HEK293 (cell line): ENCODE measurements around the gene ZER1.

ENCODE experiments used
- GLI2 ChIP-seq: fragments of 450-650 bp; formaldehyde crosslinking; IDR thresholded peaks from 2 replicates; pipeline ENCODE4; 2017; ENCODE audit warnings: missing biosample characterization, missing genetic modification characterization, low read depth, borderline replicate concordance
- GLI4 ChIP-seq: fragments of 450-650 bp; formaldehyde crosslinking; IDR thresholded peaks from 2 replicates; pipeline ENCODE4 v1.5.1; 2016; ENCODE audit warnings: missing biosample characterization, missing genetic modification characterization
- GLIS2 ChIP-seq: fragments of 450-650 bp; formaldehyde crosslinking; IDR thresholded peaks from 2 replicates; pipeline ENCODE4 v1.5.1; 2016; ENCODE audit warnings: missing biosample characterization, missing genetic modification characterization
- HOXC10 ChIP-seq: sonication (generic); formaldehyde crosslinking; IDR thresholded peaks from 2 replicates; pipeline ENCODE4 v1.8.1; 2023; ENCODE audit warnings: mild to moderate bottlenecking, missing genetic modification reagents
- IKZF3 ChIP-seq: fragments of 450-650 bp; IDR thresholded peaks from 2 replicates; pipeline ENCODE4 v1.5.0; 2018; ENCODE audit warnings: missing biosample characterization, mild to moderate bottlenecking, missing genetic modification characterization, moderate library complexity
- KLF10 ChIP-seq: fragments of 450-650 bp; IDR thresholded peaks from 2 replicates; pipeline ENCODE4 v1.5.1; 2018; ENCODE audit warnings: missing biosample characterization, mild to moderate bottlenecking, missing genetic modification characterization
- KLF16 ChIP-seq: fragments of 450-650 bp; formaldehyde crosslinking; IDR thresholded peaks from 2 replicates; pipeline ENCODE4 v1.5.1; 2017; ENCODE audit warnings: missing biosample characterization, missing genetic modification characterization
- SP3 ChIP-seq: fragments of 450-650 bp; formaldehyde crosslinking; IDR thresholded peaks from 2 replicates; pipeline ENCODE4 v1.5.1; 2016; ENCODE audit warnings: missing biosample characterization, missing genetic modification characterization
- SP7 ChIP-seq: fragments of 450-650 bp; formaldehyde crosslinking; IDR thresholded peaks from 2 replicates; pipeline ENCODE4 v1.5.1; 2016; ENCODE audit warnings: missing biosample characterization, missing genetic modification characterization
- ZBTB17 ChIP-seq: fragments of 450-650 bp; formaldehyde crosslinking; IDR thresholded peaks from 2 replicates; pipeline ENCODE4 v1.5.1; 2016; ENCODE audit warnings: missing biosample characterization, missing genetic modification characterization
- ZBTB48 ChIP-seq: fragments of 450-650 bp; formaldehyde crosslinking; IDR thresholded peaks from 2 replicates; pipeline ENCODE4 v1.5.1; 2016; ENCODE audit warnings: missing biosample characterization, missing genetic modification characterization
- ZEB2 ChIP-seq: fragments of 450-650 bp; formaldehyde crosslinking; IDR thresholded peaks from 2 replicates; pipeline ENCODE4 v1.5.1; 2016; ENCODE audit warnings: missing biosample characterization, missing genetic modification characterization
- ZFP69B ChIP-seq: fragments of 450-650 bp; formaldehyde crosslinking; IDR thresholded peaks from 2 replicates; pipeline ENCODE4 v1.5.1; 2016; ENCODE audit warnings: missing biosample characterization, missing genetic modification characterization
- ZNF335 ChIP-seq: fragments of 450-650 bp; formaldehyde crosslinking; conservative IDR thresholded peaks from 2 replicates; pipeline ENCODE4 v1.5.1; 2016; ENCODE audit warnings: missing biosample characterization, missing genetic modification characterization
- ZNF391 ChIP-seq: fragments of 450-650 bp; formaldehyde crosslinking; IDR thresholded peaks from 2 replicates; pipeline ENCODE4 v1.5.1; 2016; ENCODE audit warnings: low read depth, missing biosample characterization, missing genetic modification characterization, borderline replicate concordance
- ZNF423 ChIP-seq: fragments of 450-650 bp; formaldehyde crosslinking; IDR thresholded peaks from 2 replicates; pipeline ENCODE4 v1.5.1; 2016; ENCODE audit warnings: missing biosample characterization, missing genetic modification characterization
- ZNF501 ChIP-seq: fragments of 450-650 bp; formaldehyde crosslinking; IDR thresholded peaks from 2 replicates; pipeline ENCODE4 v1.5.1; 2016; ENCODE audit warnings: missing biosample characterization, missing genetic modification characterization
- ZNF561 ChIP-seq: fragments of 450-650 bp; IDR thresholded peaks from 2 replicates; pipeline ENCODE4 v1.5.1; 2018; ENCODE audit warnings: missing biosample characterization, missing genetic modification characterization, borderline replicate concordance
- ZNF610 ChIP-seq: fragments of 450-650 bp; formaldehyde crosslinking; IDR thresholded peaks from 2 replicates; pipeline ENCODE4 v1.5.1; 2016; ENCODE audit warnings: missing biosample characterization, missing genetic modification characterization, borderline replicate concordance
- ZNF629 ChIP-seq: fragments of 450-650 bp; formaldehyde crosslinking; IDR thresholded peaks from 2 replicates; pipeline ENCODE4 v1.5.1; 2017; ENCODE audit warnings: missing biosample characterization, missing genetic modification characterization
- ZNF843 ChIP-seq: fragments of 450-650 bp; formaldehyde crosslinking; IDR thresholded peaks from 2 replicates; pipeline ENCODE4 v1.5.1; 2016; ENCODE audit warnings: missing biosample characterization, missing genetic modification characterization
- ZSCAN30 ChIP-seq: fragments of 450-650 bp; IDR thresholded peaks from 2 replicates; pipeline ENCODE4 v1.5.1; 2018; ENCODE audit warnings: missing biosample characterization, mild to moderate bottlenecking, missing genetic modification characterization, moderate library complexity
- ZXDB ChIP-seq: fragments of 450-650 bp; formaldehyde crosslinking; IDR thresholded peaks from 2 replicates; pipeline ENCODE4 v1.5.1; 2016; ENCODE audit warnings: missing biosample characterization, missing genetic modification characterization
- TF ChIP-seq, protein P1 (sequence below): fragments of 450-650 bp; formaldehyde crosslinking; IDR thresholded peaks from 2 replicates; pipeline ENCODE4 v1.5.1; 2016; ENCODE audit warnings: missing biosample characterization, missing genetic modification characterization, borderline replicate concordance
- TF ChIP-seq, protein P2 (sequence below): fragments of 450-650 bp; formaldehyde crosslinking; optimal IDR thresholded peaks from 2 replicates; pipeline ENCODE3; 2016; ENCODE audit warnings: missing biosample characterization, mild to moderate bottlenecking, missing genetic modification characterization
- TF ChIP-seq, protein P3 (sequence below): fragments of 450-650 bp; formaldehyde crosslinking; IDR thresholded peaks from 2 replicates; pipeline ENCODE4 v1.5.1; 2016; ENCODE audit warnings: missing biosample characterization, missing genetic modification characterization
- TF ChIP-seq, protein P4 (sequence below): fragments of 450-650 bp; formaldehyde crosslinking; IDR thresholded peaks from 2 replicates; pipeline ENCODE4 v1.5.1; 2016; ENCODE audit warnings: missing biosample characterization, missing genetic modification characterization
- TF ChIP-seq, protein P5 (sequence below): fragments of 450-650 bp; formaldehyde crosslinking; IDR thresholded peaks from 2 replicates; pipeline ENCODE4 v1.5.1; 2016; ENCODE audit warnings: missing biosample characterization, missing genetic modification characterization

Gene ZER1

DNA sequence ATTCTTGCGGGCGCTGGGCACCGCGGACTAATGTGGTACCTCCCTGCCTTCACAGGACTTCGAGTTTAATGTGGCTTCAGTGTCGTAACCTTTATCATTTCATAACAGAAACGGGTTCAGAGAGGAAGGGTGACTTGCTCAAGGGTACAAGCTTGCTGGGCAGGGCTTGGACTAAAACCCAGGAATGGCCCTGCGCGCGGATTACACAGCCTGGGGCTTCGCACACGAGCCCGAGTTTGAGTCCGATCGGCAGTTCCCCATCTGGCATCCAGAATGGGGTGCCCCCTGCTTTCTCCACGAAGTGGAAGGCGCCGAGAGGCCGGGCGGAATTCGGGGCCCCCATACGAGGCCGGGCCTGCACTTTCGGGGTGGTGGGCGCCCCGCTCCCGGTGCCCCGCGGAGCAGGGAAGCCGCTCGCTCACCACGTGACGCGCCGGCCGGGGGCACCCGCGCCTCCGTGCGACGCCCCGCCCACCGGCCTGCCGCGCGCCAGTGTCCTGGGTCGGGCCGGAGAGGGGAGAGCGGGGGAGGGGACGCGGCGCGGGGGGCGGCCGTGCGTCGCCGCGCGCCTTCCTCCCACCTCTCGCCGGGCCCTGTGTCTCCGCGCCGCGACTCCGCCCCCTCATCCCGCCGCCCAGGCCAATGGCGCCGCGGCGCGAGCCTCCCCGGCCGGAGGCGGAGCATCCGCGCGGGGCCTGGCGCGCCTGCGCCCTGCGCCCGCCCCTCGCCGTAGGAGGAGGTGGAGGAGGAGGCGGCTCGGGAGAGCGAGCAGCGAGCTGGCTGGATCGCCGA, 83.0 kb downstream of the ZER1 start, which contains the start of gene SET (continued):
- TF ChIP-seq ZNF501 (tag by site-specific recombination) (peak; percentile 86; the same call in 1 of the 2 replicates), ZFP69B (0 out of 2 replicates have a peak, but pooled peaks have one; percentile 11), ZNF610 (tag by site-specific recombination) (peak; percentile 65; the same call in 1 of the 2 replicates), GLI4 (tag by site-specific recombination) (no peak), ZEB2 (tag by site-specific recombination) (peak; percentile 75), GLI2 (tag by site-specific recombination) (no peak), ZNF391 (tag by site-specific recombination) (no peak), KLF10 (tag by site-specific recombination) (peak; percentile 60; the same call in 1 of the 2 replicates), HOXC10 (peak; percentile 27; the same call in 1 of the 2 replicates), ZNF561 (tag by site-specific recombination) (peak; percentile 69; the same call in 1 of the 2 replicates), ZNF335 (tag by site-specific recombination) (peak; percentile 82), ZSCAN30 (peak; percentile 63; the same call in 1 of the 2 replicates), SP7 (tag by site-specific recombination) (peak; percentile 60), SP3 (peak; percentile 38; the same call in 1 of the 2 replicates), ZNF843 (tag by site-specific recombination) (no peak), GLIS2 (tag by site-specific recombination) (peak; percentile 54; the same call in 1 of the 2 replicates), KLF16 (peak; percentile 40; the same call in 1 of the 2 replicates), IKZF3 (peak; percentile 66), ZXDB (tag by site-specific recombination) (peak; percentile 58), ZNF629 (tag by site-specific recombination) (peak; percentile 30; the same call in 1 of the 2 replicates), ZBTB17 (tag by site-specific recombination) (peak; percentile 73), ZBTB48 (tag by site-specific recombination) (0 out of 2 replicates have a peak, but pooled peaks have one; percentile 21), ZNF423 (tag by site-specific recombination) (0 out of 2 replicates have a peak, but pooled peaks have one; percentile 31)
- TF ChIP-seq, protein P1, sequence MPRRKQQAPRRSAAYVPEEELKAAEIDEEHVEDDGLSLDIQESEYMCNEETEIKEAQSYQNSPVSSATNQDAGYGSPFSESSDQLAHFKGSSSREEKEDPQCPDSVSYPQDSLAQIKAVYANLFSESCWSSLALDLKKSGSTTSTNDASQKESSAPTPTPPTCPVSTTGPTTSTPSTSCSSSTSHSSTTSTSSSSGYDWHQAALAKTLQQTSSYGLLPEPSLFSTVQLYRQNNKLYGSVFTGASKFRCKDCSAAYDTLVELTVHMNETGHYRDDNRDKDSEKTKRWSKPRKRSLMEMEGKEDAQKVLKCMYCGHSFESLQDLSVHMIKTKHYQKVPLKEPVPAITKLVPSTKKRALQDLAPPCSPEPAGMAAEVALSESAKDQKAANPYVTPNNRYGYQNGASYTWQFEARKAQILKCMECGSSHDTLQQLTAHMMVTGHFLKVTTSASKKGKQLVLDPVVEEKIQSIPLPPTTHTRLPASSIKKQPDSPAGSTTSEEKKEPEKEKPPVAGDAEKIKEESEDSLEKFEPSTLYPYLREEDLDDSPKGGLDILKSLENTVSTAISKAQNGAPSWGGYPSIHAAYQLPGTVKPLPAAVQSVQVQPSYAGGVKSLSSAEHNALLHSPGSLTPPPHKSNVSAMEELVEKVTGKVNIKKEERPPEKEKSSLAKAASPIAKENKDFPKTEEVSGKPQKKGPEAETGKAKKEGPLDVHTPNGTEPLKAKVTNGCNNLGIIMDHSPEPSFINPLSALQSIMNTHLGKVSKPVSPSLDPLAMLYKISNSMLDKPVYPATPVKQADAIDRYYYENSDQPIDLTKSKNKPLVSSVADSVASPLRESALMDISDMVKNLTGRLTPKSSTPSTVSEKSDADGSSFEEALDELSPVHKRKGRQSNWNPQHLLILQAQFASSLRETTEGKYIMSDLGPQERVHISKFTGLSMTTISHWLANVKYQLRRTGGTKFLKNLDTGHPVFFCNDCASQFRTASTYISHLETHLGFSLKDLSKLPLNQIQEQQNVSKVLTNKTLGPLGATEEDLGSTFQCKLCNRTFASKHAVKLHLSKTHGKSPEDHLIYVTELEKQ (tag by site-specific recombination) = 0 out of 2 replicates have a peak, but pooled peaks have one; percentile 20
- TF ChIP-seq, protein P2, sequence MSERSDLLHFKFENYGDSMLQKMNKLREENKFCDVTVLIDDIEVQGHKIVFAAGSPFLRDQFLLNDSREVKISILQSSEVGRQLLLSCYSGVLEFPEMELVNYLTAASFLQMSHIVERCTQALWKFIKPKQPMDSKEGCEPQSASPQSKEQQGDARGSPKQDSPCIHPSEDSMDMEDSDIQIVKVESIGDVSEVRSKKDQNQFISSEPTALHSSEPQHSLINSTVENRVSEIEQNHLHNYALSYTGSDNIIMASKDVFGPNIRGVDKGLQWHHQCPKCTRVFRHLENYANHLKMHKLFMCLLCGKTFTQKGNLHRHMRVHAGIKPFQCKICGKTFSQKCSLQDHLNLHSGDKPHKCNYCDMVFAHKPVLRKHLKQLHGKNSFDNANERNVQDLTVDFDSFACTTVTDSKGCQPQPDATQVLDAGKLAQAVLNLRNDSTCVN (tag by site-specific recombination) = peak; percentile 71
- TF ChIP-seq, protein P3, sequence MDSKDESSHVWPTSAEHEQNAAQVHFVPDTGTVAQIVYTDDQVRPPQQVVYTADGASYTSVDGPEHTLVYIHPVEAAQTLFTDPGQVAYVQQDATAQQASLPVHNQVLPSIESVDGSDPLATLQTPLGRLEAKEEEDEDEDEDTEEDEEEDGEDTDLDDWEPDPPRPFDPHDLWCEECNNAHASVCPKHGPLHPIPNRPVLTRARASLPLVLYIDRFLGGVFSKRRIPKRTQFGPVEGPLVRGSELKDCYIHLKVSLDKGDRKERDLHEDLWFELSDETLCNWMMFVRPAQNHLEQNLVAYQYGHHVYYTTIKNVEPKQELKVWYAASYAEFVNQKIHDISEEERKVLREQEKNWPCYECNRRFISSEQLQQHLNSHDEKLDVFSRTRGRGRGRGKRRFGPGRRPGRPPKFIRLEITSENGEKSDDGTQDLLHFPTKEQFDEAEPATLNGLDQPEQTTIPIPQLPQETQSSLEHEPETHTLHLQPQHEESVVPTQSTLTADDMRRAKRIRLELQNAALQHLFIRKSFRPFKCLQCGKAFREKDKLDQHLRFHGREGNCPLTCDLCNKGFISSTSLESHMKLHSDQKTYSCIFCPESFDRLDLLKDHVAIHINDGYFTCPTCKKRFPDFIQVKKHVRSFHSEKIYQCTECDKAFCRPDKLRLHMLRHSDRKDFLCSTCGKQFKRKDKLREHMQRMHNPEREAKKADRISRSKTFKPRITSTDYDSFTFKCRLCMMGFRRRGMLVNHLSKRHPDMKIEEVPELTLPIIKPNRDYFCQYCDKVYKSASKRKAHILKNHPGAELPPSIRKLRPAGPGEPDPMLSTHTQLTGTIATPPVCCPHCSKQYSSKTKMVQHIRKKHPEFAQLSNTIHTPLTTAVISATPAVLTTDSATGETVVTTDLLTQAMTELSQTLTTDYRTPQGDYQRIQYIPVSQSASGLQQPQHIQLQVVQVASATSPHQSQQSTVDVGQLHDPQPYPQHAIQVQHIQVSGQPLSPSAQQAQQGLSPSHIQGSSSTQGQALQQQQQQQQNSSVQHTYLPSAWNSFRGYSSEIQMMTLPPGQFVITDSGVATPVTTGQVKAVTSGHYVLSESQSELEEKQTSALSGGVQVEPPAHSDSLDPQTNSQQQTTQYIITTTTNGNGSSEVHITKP = no peak
- TF ChIP-seq, protein P4, sequence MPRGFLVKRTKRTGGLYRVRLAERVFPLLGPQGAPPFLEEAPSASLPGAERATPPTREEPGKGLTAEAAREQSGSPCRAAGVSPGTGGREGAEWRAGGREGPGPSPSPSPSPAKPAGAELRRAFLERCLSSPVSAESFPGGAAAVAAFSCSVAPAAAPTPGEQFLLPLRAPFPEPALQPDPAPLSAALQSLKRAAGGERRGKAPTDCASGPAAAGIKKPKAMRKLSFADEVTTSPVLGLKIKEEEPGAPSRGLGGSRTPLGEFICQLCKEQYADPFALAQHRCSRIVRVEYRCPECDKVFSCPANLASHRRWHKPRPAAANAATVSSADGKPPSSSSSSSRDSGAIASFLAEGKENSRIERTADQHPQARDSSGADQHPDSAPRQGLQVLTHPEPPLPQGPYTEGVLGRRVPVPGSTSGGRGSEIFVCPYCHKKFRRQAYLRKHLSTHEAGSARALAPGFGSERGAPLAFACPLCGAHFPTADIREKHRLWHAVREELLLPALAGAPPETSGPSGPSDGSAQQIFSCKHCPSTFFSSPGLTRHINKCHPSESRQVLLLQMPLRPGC (tag by site-specific recombination) = peak; percentile 16; the same call in 1 of the 2 replicates
- TF ChIP-seq, protein P5, sequence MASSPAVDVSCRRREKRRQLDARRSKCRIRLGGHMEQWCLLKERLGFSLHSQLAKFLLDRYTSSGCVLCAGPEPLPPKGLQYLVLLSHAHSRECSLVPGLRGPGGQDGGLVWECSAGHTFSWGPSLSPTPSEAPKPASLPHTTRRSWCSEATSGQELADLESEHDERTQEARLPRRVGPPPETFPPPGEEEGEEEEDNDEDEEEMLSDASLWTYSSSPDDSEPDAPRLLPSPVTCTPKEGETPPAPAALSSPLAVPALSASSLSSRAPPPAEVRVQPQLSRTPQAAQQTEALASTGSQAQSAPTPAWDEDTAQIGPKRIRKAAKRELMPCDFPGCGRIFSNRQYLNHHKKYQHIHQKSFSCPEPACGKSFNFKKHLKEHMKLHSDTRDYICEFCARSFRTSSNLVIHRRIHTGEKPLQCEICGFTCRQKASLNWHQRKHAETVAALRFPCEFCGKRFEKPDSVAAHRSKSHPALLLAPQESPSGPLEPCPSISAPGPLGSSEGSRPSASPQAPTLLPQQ (tag by site-specific recombination) = peak; percentile 22; the same call in 1 of the 2 replicates
